Testis (tissue), 2 donors: ENCODE results near the gene ZNF488.

Experiments used
- CTCF ChIP-seq, 3 experiments: fragments of 450-650 bp in 2 of 3; fragments of 200-600 bp in 1 of 3; sonication (generic) in 1 of 3; IDR thresholded peaks; one replicate each; pipeline ENCODE4 v1.5.1; 2016 to 2019; ENCODE audit warnings: antibody characterized with exemption in 3 of 3, mild to moderate bottlenecking in 2 of 3, moderate library complexity in 1 of 3
- POLR2A ChIP-seq: fragments of 450-650 bp; IDR thresholded peaks from one replicate; pipeline ENCODE4 v1.6.1; 2017; ENCODE audit warnings: antibody characterized with exemption, mild to moderate bottlenecking, moderate library complexity

- TF ChIP-seq POLR2A, result no peak
- TF ChIP-seq CTCF (IDR thresholded peaks at IDR 0.05), result no peak
These were observed 16.7 kb upstream of the ZNF488 start for GRCh38 chr10:47400786-47401185.
